ENCODE measurements around the gene FAM72A.
"Not testable (repeated sequence)": the region's sequence is repeated elsewhere in the genome, so short reads cannot be mapped to it uniquely, and the experiment has no call there.

GRCh38 chr1:206182368-206183317 lies 20.0 kb downstream of the FAM72A start:
- TF ChIP-seq EZH2 (IDR thresholded peaks at IDR 0.05): not testable (repeated sequence)
- TF ChIP-seq, protein P1, sequence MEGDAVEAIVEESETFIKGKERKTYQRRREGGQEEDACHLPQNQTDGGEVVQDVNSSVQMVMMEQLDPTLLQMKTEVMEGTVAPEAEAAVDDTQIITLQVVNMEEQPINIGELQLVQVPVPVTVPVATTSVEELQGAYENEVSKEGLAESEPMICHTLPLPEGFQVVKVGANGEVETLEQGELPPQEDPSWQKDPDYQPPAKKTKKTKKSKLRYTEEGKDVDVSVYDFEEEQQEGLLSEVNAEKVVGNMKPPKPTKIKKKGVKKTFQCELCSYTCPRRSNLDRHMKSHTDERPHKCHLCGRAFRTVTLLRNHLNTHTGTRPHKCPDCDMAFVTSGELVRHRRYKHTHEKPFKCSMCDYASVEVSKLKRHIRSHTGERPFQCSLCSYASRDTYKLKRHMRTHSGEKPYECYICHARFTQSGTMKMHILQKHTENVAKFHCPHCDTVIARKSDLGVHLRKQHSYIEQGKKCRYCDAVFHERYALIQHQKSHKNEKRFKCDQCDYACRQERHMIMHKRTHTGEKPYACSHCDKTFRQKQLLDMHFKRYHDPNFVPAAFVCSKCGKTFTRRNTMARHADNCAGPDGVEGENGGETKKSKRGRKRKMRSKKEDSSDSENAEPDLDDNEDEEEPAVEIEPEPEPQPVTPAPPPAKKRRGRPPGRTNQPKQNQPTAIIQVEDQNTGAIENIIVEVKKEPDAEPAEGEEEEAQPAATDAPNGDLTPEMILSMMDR (IDR thresholded peaks at IDR 0.05): not testable (repeated sequence)

Measured in neural progenitor cell (in vitro differentiated cells).